B cell (primary cell): ENCODE measurements around the gene ERCC1.

ENCODE experiments used
- CTCF ChIP-seq: fragments of 200-600 bp; IDR thresholded peaks from one replicate; pipeline ENCODE4 v1.8.0; 2022; ENCODE audit warnings: antibody characterized with exemption, mild to moderate bottlenecking
- EZH2 ChIP-seq: IDR thresholded peaks from 2 replicates; pipeline ENCODE4 v1.6.1; 2012; ENCODE audit warnings: borderline replicate concordance, low read depth, mild to moderate bottlenecking, moderate library complexity, low read length; ENCODE audit not compliant: insufficient read depth, poor library complexity, severe bottlenecking

- TF ChIP-seq EZH2, result no peak
- TF ChIP-seq CTCF, result no peak
These were observed 38.1 kb downstream of the ERCC1 start for GRCh38 chr19:45385392-45386221.
